ENCODE measurements around the gene SLC2A4.

Gene SLC2A4

DNA sequence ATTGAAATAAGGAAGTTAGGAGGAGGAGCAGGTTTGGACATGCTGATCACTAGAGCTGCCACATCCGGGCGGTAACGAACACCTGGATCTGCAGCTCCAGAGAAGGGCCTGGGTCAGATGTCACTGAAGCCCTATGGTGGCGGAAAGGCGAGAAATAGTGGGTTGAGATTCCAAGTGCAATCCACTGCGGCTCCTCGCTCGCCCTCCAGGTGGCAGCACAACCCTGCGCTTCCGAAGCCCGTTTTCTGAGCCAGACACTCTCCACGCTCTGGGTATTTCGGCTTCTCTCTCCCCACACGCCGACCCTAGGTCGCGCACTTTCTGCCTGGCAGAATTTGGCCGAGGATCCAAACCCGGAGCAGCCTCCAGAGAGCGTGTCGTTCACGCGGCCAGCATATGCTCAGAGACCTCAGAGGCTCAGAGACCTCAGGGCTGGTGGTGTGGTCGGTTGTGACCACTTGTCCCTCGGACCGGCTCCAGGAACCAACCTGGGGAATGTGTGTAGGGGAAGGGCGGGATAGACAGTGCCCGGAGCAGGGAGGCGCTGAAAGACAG, 922 bp upstream of the SLC2A4 start:
- DNase-seq = peak; percentile 82

DNA sequence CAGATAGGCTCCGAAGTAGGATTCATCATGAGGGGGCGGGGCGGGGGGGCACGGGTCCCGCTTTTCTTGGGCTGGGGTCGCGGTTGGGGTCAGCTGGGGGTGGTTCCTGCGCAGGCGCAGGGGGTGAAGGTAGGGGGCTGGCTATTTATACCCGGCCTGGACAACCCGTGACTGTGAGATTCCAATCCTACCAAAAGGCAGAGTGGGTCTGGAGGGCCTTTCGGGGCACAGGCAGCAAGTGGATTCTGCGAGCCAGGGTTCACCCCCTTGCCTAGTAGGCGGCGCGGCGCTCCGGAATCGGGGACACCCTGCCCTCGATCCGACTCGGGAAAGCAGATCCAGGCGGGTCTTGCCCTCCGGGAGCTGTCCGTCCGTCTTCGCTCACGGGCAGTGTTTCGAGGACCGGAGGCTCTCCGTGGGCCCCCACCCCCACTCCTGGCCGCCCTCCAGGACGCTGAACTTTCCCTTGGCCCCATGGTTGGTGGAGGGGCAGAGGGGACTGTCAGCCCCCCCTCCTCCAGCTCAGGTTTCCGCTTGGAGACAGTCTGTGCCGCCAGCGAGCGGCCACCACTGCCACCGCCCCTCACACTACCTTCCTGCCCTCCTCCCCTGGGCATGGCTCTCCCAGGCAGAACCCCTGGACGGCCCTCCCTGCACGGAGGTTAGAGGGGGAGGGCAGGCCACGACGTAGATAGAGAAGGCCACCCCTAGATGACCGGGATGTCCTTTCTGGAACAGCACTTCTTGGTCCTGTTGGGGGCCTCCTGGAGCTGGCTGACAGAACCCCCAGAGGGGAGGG, 634 bp downstream of the SLC2A4 start:
- no peak for DNase-seq

DNA sequence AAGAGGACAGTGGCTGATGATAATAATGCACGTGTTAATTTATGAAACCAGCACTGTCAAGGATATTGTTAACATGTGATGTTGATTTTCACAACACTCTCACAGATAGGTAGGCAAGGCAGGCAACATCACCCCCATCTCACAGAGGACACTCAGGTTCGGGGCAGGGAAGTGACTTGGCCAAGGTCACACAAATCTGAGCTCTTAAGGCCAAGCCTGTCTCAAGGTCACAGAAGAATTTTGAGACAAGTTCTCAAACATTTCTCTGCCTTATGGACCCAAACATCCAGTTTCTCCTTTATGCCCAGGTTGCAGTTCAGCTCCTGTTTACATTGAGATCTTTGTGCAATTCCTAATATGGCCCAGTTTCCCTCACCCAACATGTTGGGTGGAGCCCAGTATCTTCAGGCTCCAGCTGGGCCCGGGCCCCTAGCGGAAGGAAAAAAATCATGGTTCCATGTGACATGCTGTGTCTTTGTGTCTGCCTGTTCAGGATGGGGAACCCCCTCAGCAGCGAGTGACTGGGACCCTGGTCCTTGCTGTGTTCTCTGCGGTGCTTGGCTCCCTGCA, 1.3 kb downstream of the SLC2A4 start:
- DNase-seq = no peak

DNA sequence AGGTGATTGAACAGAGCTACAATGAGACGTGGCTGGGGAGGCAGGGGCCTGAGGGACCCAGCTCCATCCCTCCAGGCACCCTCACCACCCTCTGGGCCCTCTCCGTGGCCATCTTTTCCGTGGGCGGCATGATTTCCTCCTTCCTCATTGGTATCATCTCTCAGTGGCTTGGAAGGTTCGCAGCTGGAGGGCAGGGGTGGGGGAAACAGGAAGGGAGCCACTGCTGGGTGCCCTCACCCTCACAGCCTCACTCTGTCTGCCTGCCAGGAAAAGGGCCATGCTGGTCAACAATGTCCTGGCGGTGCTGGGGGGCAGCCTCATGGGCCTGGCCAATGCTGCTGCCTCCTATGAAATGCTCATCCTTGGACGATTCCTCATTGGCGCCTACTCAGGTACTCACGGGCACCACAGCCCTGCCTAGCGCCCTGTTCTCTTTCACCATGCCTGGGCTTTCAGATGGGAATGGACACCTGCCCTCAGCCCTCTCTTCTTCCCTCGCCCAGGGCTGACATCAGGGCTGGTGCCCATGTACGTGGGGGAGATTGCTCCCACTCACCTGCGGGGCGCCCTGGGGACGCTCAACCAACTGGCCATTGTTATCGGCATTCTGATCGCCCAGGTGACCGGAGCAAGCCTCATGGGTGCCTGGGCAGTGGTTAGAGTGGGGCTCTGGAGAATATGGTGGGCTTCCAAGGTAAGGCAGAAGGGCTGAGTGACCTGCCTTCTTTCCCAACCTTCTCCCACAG, 2.1 kb downstream of the SLC2A4 start:
- DNase-seq = no peak

DNA sequence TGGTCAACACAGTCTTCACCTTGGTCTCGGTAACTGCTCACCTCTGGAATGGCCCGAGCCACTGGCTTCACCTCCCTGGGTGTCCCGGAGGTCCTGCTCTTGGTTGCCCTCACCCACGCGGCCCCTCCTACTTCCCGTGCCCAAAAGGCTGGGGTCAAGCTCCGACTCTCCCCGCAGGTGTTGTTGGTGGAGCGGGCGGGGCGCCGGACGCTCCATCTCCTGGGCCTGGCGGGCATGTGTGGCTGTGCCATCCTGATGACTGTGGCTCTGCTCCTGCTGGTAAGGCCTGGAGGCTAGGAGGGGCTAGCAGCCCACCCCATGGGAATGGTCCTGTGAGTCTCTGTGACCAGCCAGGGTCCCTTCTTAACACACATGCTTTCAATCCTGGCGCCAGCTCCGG, 3.4 kb downstream of the SLC2A4 start:
- DNase-seq = no peak

DNA sequence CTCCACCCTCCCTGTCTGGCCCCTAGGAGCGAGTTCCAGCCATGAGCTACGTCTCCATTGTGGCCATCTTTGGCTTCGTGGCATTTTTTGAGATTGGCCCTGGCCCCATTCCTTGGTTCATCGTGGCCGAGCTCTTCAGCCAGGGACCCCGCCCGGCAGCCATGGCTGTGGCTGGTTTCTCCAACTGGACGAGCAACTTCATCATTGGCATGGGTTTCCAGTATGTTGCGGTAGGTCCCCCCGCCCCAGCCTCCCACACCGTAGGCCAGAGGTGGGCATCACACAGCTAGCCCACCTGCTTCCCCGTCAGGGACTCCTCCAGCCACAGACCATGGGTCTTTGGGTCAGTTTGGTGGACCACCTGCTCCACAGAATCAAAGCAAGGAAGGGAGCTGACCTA, 4.2 kb downstream of the SLC2A4 start:
- no peak for DNase-seq

DNA sequence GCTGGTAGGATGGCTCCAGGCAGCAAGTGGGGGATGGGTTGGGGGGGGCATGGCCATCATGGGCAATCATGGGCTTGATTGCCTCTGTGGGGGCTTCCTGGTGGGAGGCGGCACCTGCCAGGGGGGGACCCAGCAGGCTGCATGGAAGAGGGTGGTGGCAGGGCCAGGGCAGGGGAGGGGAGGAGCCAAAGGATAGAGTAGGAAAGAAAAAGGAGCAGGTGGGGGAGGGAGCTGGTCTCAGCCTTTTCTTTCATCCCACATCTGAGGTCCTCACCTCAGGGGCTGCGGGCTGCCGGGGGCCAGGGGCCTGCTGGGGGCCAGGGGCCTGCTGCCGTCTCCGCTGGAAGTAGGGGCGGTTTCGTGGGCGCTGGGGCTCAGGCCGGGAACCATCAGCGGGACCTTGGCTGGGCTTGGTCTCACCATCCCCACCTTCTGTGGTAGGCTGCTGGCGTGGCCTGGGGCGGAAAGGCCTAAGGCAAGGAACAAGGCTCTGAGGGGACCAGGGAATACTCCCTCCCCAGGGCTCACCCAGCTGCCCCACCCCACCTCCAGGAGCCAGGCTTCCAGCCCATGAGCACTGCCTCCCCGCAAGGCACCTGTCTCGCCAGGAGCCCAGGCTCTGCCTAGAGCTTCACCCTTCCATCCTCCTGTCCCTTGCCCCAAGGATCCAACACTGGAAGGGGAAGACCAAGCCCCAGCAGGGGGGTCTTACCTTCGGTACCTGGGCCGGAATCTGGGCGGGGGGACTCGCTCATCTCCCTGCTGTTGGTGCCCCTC, 7.9 kb downstream of the SLC2A4 start:
- no peak for DNase-seq

DNA sequence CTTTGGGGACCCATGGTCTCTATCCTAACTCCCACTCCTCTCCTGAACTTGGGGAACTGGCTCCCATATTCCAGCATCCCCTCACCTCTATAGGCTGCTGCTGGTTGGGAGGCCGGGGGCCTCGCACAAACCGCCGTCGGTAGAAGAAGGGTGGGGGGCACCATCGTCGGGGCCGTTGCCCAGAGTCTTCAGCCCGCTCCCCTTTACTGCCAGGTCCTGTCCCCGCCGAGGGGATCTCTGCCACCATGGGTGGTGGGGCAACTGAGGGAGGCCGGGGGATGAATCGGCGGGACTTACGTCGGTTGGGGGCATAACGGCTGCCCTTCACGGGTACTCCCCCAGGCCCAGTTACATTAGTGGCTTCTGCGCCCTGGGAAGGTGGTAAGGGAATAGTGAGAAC, 8.6 kb downstream of the SLC2A4 start:
- no peak for DNase-seq

DNA sequence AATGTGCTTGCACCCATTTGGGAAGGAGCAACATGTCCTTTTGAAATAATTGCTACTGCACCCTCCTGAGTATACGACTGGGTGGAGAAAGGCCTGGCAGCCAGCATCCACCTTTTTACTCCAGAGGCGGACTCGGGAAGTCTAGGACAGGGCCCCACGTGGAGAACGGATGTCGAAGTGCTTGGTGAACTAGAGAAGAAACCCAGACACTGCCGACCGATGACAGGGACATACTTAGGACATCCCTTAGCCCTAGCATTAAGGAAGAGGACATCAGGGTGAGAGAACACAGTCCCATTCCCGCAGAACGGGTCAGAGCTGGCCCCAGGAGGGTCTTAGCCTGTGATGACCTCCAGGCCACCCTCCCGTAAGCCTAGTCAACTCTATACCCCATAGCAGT, 9.2 kb downstream of the SLC2A4 start:
- no peak for DNase-seq

DNA sequence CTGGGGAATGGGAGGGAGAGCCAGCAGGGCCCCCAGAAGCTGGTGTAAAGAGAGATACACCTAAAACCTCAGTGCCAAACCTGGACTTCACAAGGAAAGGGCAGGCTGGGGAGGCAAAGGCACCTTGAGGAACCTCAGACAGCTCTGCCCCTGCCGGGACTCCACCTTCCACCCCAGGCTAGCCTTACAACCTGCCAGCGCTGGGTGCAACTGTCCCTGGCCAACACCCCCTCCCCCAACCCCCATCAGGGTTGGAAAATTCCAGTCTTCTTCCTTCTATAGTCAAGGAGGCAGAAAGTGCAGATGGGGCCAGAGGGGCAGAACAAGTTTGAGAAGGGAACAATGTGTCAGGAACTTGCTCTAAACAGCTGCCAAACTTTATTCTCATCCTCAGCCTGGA, 10.7 kb downstream of the SLC2A4 start:
- DNase-seq = no peak

DNA sequence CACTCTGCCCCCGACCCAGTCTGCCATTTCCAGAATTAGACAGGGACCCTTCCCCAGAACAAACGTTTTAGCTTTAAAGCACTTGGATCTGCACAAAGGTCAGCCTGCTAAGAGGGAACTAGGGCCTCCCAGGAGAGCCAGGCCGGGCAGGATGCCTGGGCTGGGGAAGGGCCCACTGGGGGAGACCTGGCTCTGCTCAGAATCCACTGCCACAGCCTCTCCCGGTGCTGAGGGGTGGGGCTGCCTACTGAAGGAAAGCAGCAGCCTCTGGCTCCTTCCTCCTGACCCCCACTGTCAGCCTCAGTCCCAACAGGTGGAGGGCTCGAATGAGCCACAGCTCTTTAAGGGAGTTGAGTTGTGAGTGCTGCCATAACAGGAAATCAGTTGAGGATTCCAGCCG, 11.2 kb downstream of the SLC2A4 start:
- DNase-seq = no peak

DNA sequence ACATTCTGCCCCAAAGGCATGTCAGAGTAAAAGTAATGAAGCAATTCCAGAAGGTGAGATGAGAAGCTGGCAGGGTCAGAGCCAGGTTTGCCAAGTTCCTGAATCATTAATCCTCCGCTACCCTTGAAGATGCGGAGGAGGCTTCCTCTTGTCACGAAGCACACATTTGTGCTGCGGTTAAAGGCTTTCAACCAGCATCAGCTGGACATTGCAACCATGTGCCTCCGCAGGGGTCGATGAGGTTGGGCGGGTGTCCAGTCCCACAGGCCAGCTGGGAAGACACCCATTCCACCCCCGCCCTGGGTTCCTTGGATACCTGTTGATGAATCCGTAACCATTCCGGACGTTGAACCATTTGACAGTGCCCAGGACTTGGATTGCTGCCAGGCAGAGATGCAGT, 11.6 kb downstream of the SLC2A4 start:
- DNase-seq = no peak

DNA sequence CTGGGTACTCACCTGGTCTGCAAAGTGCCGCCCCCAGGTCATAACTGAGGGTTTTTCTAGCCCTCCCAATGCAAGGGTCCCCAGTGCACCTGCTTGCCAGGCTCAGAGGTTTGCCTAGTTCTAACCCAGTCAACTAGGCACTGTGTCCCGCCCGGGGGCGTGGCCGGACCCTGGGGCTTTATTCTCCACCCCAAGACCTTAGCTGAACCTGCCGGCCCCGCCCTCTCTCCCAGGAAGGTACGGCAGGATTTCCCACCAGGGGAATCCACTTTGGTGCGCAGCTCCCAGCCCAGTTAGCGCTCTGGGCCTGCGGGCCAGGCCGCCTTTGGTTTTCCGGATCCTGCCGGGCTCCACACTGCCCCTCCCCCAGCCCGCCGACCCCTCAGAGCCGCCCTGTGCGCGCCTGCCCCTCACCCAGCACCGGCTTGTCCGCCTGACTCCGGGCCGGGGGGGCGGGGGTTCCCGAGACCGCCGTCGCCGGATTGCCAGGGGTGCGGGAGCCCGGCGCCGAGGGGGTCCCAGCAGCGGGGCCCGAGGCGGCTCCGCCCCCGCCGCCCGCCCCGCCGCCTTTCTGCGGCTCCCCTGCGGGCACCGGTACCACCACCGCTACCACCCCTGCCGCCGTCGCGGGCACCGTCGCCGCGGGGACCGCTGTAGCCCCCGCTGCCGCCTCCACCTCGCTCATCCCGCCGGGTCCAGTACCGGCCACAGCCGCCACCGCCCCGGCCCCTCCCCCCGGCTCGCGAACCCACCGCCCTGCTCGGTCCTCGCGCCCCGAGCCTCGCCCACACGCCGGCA, 12.5 kb downstream of the SLC2A4 start:
- peak; percentile 77 for DNase-seq

DNA sequence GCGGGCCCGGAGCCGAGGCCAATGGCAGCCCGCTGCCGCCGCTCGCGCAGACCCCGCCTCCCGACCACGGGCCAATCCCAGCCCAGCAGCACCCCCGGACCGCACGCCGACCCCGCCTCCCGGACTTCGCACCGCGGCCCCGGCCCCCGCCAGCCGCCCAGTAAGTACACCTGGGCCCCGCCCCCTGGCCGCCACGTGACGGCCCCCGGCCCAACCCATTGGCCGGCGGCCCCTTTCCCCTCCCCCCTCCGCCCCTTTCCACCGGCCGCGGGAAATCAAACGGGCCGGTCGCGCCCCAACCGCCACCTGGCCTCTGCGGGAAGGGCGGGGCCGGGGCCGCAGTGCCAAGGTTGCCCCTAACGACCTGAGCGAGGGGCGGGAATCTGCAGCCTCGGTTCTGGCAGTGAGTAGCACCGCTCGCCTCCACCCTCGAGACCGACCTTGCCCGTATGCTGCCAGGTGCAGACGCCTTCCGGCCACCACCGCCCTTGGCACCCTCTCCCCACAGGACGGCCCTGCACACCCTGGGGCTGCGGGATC, 13.2 kb downstream of the SLC2A4 start, which contains the start of gene YBX2:
Gene YBX2, minus strand, starts transcription at position 26 of the 540 bp plus-strand sequence. CDS start 139 bp downstream, outside the sequence.
- DNase-seq = peak; percentile 92

DNA sequence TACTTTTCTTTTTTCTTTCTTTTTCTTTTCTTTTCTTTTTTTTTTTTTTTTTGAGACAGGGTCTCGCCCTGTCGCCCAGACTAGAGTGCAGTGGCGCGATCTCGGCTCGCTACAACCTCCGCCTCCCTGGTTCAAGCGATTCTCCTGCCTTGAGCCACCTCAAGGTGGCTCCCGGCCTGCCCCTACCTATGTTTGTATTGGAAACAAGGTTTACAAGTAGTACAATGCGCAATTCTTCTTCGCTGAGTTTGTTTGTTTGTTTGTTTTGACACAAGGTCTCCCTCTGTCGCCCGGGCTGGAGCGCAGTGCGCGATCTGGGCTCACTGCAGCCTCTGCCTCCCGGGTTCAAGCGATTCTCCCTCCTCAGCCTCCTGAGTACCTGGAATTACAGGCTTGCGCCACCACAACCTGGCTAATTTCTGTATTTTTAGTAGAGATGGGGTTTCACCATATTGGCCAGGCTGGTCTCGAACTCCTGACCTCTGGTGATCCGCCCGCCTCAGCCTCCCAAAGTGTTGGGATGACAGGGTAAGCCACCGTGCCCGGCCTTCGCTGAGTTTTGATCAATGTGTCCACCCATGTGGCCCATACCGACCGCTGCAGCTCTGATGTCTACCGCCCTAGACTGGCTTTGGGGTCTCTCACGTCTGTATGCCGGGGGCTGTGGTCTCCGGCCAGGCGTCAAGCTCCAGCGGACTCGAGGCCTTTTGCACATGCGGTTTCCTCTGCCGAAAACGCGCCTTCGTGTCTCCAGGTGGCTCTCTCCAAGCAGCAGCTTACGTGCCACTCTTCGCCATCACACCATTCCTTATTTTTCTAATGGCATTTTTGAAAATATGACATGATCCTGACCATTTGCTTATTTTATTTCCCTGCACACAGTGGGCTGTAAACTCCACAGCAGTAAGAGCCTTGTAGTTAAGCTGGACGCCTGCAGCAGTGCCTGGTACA, 14.0 kb downstream of the SLC2A4 start:
- DNase-seq = no peak

DNA sequence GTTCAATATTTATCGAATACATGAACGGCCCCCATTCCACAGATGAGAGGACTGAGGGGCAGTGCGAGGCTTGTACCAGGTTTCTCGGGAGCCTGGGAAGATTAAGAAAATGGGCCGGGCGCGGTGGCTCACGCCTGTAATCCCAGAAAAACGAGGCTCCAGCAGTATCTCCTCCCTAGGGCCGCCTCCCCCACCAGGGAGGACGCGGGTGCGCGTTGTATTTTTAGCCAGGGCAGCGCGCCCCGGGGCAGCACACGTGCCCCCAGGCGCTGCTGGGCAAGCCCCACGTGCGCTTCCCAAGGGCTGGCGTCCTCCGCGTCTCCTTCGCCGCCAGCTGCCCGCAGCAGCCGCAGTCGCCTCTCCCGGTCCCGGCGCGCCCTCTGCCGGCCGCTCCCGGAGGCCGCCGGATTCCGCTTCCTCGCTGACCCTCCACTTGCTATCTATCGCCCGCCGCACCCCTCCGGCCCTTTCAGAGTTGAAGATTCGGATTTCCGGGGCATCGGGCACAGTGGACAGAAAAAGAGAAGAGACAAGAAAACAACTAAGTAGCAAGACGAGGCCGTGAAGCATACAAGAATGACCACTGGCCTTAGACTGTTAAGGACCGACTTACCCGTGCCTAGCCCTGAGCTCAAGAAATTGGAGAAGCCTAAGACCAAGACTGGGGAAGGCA, 14.8 kb downstream of the SLC2A4 start:
- DNase-seq = peak; percentile 63

DNA sequence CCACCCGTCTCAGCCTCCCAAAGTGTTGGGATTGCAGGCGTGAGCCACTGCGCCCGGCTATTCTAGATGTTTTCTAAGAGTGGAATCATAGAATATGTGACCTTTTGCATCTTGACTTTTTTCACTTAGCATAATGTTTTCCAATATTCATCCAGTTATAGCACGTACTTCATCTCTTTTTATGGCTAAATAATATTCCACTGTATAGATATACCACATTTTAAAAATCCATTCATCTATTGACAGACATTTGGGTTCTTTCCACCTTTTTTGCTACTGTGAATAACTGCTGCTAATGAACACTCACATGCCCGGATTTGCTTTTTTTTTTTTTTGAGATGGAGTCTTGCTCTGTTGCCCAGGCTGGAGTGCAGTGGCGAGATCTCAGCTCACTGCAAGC, 22.7 kb downstream of the SLC2A4 start:
- no peak for DNase-seq

DNA sequence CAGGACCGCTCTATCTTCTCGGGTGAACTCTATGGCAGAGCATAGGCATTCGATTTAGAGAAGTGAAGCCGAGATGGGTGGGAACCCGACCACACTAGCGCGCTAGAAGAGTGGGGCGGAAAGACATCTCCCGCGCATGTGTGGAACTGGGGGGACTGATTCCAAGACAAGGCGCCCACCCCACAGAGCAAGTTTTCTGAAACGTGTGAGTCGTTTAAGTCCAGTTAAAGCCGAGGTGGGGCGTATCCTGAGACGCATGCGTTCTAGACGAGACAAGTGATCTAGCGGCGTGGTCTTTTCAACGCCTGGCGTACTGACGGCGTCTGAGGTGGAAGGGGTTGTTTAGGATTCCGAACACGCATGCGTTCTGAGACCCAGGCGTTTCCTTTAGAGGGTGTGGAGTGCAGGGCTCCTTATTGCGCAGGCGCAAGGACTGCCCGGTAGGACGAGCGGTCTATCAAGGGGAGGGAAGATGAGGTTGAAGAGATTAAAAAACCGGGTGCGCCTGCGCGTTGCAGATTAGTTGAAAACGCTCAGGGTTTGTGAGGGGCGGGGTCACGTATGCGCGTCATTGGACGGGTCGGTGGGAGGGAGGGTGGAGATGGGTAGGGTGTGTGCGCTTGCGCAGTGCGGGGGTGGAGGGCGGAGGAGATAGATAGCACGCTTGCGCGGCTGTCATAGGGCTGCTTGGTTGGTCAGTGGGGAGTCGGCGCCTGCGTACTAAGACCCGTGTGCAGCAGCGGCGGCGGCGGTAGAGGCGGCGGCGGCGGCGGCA, 25.6 kb downstream of the SLC2A4 start, which contains the start of gene EIF5A:
Gene EIF5A, plus strand, starts transcription at position 718 of the 775 bp plus-strand sequence. CDS start 2,008 bp downstream, outside the sequence.
- peak; percentile 99 for DNase-seq
